Neural progenitor cell (in vitro differentiated cells): ENCODE results near the gene TENT4A. TPM values are rescaled to one million over a fixed set of nuclear protein-coding genes. Genes with fewer than 3 reads are reported as not detected.

Experiments used
- DNase-seq: peaks from one replicate; pipeline ENCODE4 v3.0.0-alpha.2; 2016; ENCODE audit warnings: low spot score
- H2AFZ ChIP-seq: fragments of 200-600 bp; sonication (generic); replicated peaks from 2 replicates; pipeline ENCODE4 v1.6.1; 2016; ENCODE audit warnings: antibody characterized with exemption
- H3F3A ChIP-seq: fragments of 200-600 bp; sonication (generic); 2 replicates; pipeline ENCODE4 v1.6.1; 2016; ENCODE audit warnings: antibody characterized with exemption, low read depth
- H3K27ac ChIP-seq: fragments of 200-600 bp; sonication (generic); 2 replicates; pipeline ENCODE4 v1.5.1; 2016; ENCODE audit warnings: mild to moderate bottlenecking
- H3K27me3 ChIP-seq: fragments of 200-600 bp; sonication (generic); 2 replicates; pipeline ENCODE4 v1.6.1; 2016; ENCODE audit warnings: mild to moderate bottlenecking, moderate library complexity
- H3K36me3 ChIP-seq: fragments of 200-600 bp; sonication (generic); 2 replicates; pipeline ENCODE4 v1.5.1; 2016
- H3K4me1 ChIP-seq: fragments of 200-600 bp; sonication (generic); 2 replicates; pipeline ENCODE4 v1.6.1; 2016; ENCODE audit warnings: mixed run types
- H3K4me2 ChIP-seq: fragments of 200-600 bp; sonication (generic); 2 replicates; pipeline ENCODE4 v1.6.1; 2016
- H3K4me3 ChIP-seq: fragments of 200-600 bp; sonication (generic); 2 replicates; pipeline ENCODE4 v1.5.1; 2016
- H3K79me2 ChIP-seq: fragments of 200-600 bp; sonication (generic); 2 replicates; pipeline ENCODE4 v1.6.1; 2016; ENCODE audit warnings: low read depth
- H3K9ac ChIP-seq: fragments of 200-600 bp; sonication (generic); 2 replicates; pipeline ENCODE4 v1.6.1; 2016
- H3K9me3 ChIP-seq: fragments of 200-600 bp; sonication (generic); 2 replicates; pipeline ENCODE4 v1.5.1; 2016; ENCODE audit warnings: low read depth
- H4K20me1 ChIP-seq: fragments of 200-600 bp; sonication (generic); 2 replicates; pipeline ENCODE4 v1.6.1; 2016; ENCODE audit warnings: low read depth
- H3K27ac Mint-ChIP-seq: 3 replicates; pipeline ENCODE4 v1.8.0; 2021; ENCODE audit warnings: mixed read lengths
- H3K27me3 Mint-ChIP-seq: 2 replicates; pipeline ENCODE4 v1.8.0; 2022; ENCODE audit warnings: low read depth, mild to moderate bottlenecking, inconsistent platforms, moderate library complexity, mixed read lengths; ENCODE audit not compliant: insufficient read depth
- H3K36me3 Mint-ChIP-seq: 3 replicates; pipeline ENCODE4 v1.8.0; 2021; ENCODE audit warnings: mixed read lengths
- H3K4me1 Mint-ChIP-seq: 3 replicates; pipeline ENCODE4 v1.8.0; 2021; ENCODE audit warnings: mixed read lengths
- H3K4me3 Mint-ChIP-seq: 3 replicates; pipeline ENCODE4 v1.8.0; 2021; ENCODE audit warnings: mild to moderate bottlenecking, moderate library complexity, mixed read lengths
- H3K9me3 Mint-ChIP-seq: 3 replicates; pipeline ENCODE4 v1.8.0; 2020; ENCODE audit warnings: mixed read lengths
- CTCF ChIP-seq: fragments of 200-600 bp; sonication (generic); IDR thresholded peaks from 2 replicates; pipeline ENCODE4 v1.5.1; 2017; ENCODE audit warnings: antibody characterized with exemption, mild to moderate bottlenecking
- EZH2 ChIP-seq: fragments of 200-600 bp; sonication (generic); IDR thresholded peaks from 2 replicates; pipeline ENCODE4 v1.6.1; 2017; ENCODE audit warnings: antibody characterized with exemption, mild to moderate bottlenecking, moderate library complexity
- EZH2phosphoT487 ChIP-seq: fragments of 200-600 bp; sonication (generic); IDR thresholded peaks from 2 replicates; pipeline ENCODE4 v1.6.1; 2017; ENCODE audit warnings: antibody characterized with exemption
- total RNA-seq: library from RNA; depleted of rRNA; stranded (reverse); fragments of >200 nt; gene quantifications from 2 replicates; pipeline ENCODE4 v1.2.3, GENCODE V29; 2015; ENCODE audit warnings: low replicate concordance

TENT4A gene
- total RNA-seq, 1 donor from 2014 or later, result 20.9 TPM

- Mint-ChIP-seq H3K36me3 (peaks cover 21% of the 10 kb centered on the region), H3K4me1 (peaks cover 70% of the 10 kb centered on the region), H3K27ac (no peak overlapping the region), H3K4me3 (no peak overlapping the region), H3K27me3 (no peaks in the 10 kb centered on the region), H3K9me3 (no peaks in the 10 kb centered on the region)
- Histone ChIP-seq H3K36me3 (no peaks in the 10 kb centered on the region), H3K9me3 (no peaks in the 10 kb centered on the region), H3K4me3 (no peak overlapping the region), H3K4me1 (peaks cover 24% of the 10 kb centered on the region), H3F3A (peaks cover 9% of the 10 kb centered on the region), H3K27ac (no peak overlapping the region), H4K20me1 (peaks cover 79% of the 10 kb centered on the region), H3K9ac (no peak overlapping the region), H2AFZ (no peak overlapping the region), H3K4me2 (no peak overlapping the region), H3K79me2 (peaks cover 82% of the 10 kb centered on the region), H3K27me3 (no peaks in the 10 kb centered on the region)
- DNase-seq, result no peak
- TF ChIP-seq CTCF (no peak), EZH2 (no peak), EZH2phosphoT487 (no peak)
Observed at GRCh38 chr5:6717247-6717646, 4.0 kb downstream of the TENT4A start.

DNA sequence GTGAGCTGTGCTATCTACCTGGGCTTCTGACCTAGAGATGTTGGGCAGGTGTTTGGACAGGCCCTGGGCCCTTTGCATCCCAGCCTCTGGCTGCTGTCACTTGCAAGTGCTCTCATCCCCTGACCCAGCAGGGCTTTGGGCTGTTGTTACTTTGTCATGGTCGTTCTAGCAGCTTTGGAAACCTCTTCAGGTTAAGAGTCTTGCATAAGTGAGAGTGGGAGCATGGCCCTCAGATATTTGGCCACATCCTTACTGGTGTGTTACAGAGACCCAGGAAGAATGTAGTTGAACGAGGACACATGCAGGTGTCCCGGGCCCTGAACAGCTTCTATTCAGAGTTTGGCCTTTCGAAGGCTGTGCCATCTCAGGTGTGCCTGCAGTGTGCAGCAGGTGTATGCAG lies 4.5 kb downstream of the TENT4A start:
- Mint-ChIP-seq H3K9me3 (no peaks in the 10 kb centered on the region), H3K36me3 (peaks cover 21% of the 10 kb centered on the region), H3K27me3 (no peaks in the 10 kb centered on the region), H3K4me3 (no peak overlapping the region), H3K4me1 (peaks cover 73% of the 10 kb centered on the region), H3K27ac (no peak overlapping the region)
- H3K79me2 ChIP-seq, result peaks cover 86% of the 10 kb centered on the region
- no peak for DNase-seq
- H3K4me2 ChIP-seq, result no peak overlapping the region
- no peaks in the 10 kb centered on the region for H3K27me3 ChIP-seq
- peaks cover 5% of the 10 kb centered on the region for H3F3A ChIP-seq
- no peak for TF ChIP-seq EZH2
- no peak for TF ChIP-seq CTCF
- TF ChIP-seq EZH2phosphoT487, result no peak
- H2AFZ ChIP-seq, result no peak overlapping the region
- peaks cover 24% of the 10 kb centered on the region for H3K4me1 ChIP-seq
- H3K27ac ChIP-seq, result no peak overlapping the region
- no peaks in the 10 kb centered on the region for H3K36me3 ChIP-seq
- no peak overlapping the region for H3K9ac ChIP-seq
- H3K9me3 ChIP-seq, result no peaks in the 10 kb centered on the region
- peaks cover 83% of the 10 kb centered on the region for H4K20me1 ChIP-seq
- no peak overlapping the region for H3K4me3 ChIP-seq

DNA sequence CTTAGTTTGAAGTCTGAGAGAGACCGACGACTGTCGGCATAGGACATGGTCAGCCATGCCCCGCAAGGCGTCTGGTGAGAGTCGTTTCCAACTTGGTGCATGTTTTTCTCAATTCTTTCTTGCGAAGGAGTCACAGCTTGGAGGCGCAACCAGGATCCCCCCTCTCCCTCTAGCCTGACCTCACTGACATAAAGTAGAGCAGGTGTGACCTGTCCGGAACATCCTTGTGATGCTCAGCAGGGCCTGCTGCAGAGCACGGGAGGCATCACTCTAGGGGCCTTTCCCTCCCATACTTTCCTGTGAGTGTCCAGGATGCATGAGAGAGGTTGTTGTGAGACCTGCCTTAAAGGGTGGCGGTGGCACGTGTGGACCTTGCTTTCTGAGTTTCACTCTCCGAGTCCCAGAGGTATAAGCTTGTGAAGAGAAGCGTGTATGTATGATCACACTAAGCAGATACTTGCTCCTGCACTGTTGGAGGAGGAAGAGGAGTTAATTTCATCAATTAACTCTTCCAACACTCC lies 5.0 kb downstream of the TENT4A start:
- H3K36me3 ChIP-seq, result no peaks in the 10 kb centered on the region
- Mint-ChIP-seq H3K36me3 (peaks cover 21% of the 10 kb centered on the region), H3K9me3 (no peaks in the 10 kb centered on the region), H3K4me1 (peaks cover 77% of the 10 kb centered on the region), H3K27ac (no peak overlapping the region), H3K4me3 (no peak overlapping the region), H3K27me3 (no peaks in the 10 kb centered on the region)
- no peaks in the 10 kb centered on the region for H3F3A ChIP-seq
- DNase-seq, result no peak
- TF ChIP-seq EZH2 (no peak), EZH2phosphoT487 (no peak), CTCF (no peak)
- no peaks in the 10 kb centered on the region for H3K27me3 ChIP-seq
- H3K79me2 ChIP-seq, result peaks cover 91% of the 10 kb centered on the region
- H3K4me3 ChIP-seq, result no peak overlapping the region
- H4K20me1 ChIP-seq, result peaks cover 89% of the 10 kb centered on the region
- peaks cover 24% of the 10 kb centered on the region for H3K4me1 ChIP-seq
- no peak overlapping the region for H3K9ac ChIP-seq
- H3K4me2 ChIP-seq, result no peak overlapping the region
- no peaks in the 10 kb centered on the region for H3K9me3 ChIP-seq
- no peak overlapping the region for H2AFZ ChIP-seq
- H3K27ac ChIP-seq, result no peak overlapping the region
